H9 (cell line): ENCODE measurements around the gene TRIM52. TPM values are rescaled to one million over a fixed set of nuclear protein-coding genes. Genes with fewer than 3 reads are reported as not detected.

Experiments used
- DNase-seq: peaks from one replicate; pipeline ENCODE4 v3.0.0-alpha.2; 2017
- H2AFZ ChIP-seq: one replicate; pipeline ENCODE4 v1.6.1; 2013; ENCODE audit warnings: mild to moderate bottlenecking, low read length, control low read depth, moderate library complexity
- H2AK5ac ChIP-seq: 2 replicates; pipeline ENCODE4 v1.6.1; 2013; ENCODE audit warnings: low read length, control low read depth, mixed read lengths; ENCODE audit not compliant: insufficient read length
- H2BK120ac ChIP-seq: one replicate; pipeline ENCODE4 v1.6.1; 2013; ENCODE audit warnings: low read depth, mild to moderate bottlenecking, low read length, control low read depth, inconsistent platforms; ENCODE audit not compliant: poor library complexity, severe bottlenecking
- H2BK12ac ChIP-seq: 2 replicates; pipeline ENCODE4 v1.6.1; 2013; ENCODE audit warnings: low read length, control low read depth, mixed read lengths, low read depth; ENCODE audit not compliant: insufficient read length
- H2BK15ac ChIP-seq: 2 replicates; pipeline ENCODE4 v1.6.1; 2013; ENCODE audit warnings: low read depth, low read length, control low read depth
- H2BK20ac ChIP-seq: one replicate; pipeline ENCODE4 v1.6.1; 2013; ENCODE audit warnings: low read depth, mild to moderate bottlenecking, low read length, control low read depth, inconsistent platforms; ENCODE audit not compliant: poor library complexity, severe bottlenecking
- H2BK5ac ChIP-seq: 2 replicates; pipeline ENCODE4 v1.6.1; 2013; ENCODE audit warnings: low read length, control low read depth, mixed read lengths; ENCODE audit not compliant: insufficient read length
- H3K14ac ChIP-seq: 2 replicates; pipeline ENCODE4 v1.6.1; 2013; ENCODE audit warnings: low read length, control low read depth; ENCODE audit not compliant: insufficient read depth
- H3K18ac ChIP-seq: 2 replicates; pipeline ENCODE4 v1.6.1; 2013; ENCODE audit warnings: low read depth, mild to moderate bottlenecking, mixed read lengths, low read length, control low read depth; ENCODE audit not compliant: insufficient read length
- H3K23ac ChIP-seq: 2 replicates; pipeline ENCODE4 v1.6.1; 2013; ENCODE audit warnings: low read length, control low read depth, mixed read lengths, low read depth; ENCODE audit not compliant: insufficient read length
- H3K23me2 ChIP-seq: 2 replicates; pipeline ENCODE4 v1.6.1; 2013; ENCODE audit warnings: low read depth, mild to moderate bottlenecking, mixed read lengths, low read length, control low read depth; ENCODE audit not compliant: insufficient read length, poor library complexity, severe bottlenecking
- H3K27ac ChIP-seq: 2 replicates; pipeline ENCODE4 v1.5.1; 2013; ENCODE audit warnings: low read length, control low read depth, mixed read lengths, low read depth; ENCODE audit not compliant: insufficient read length
- H3K27me3 ChIP-seq: 2 replicates; pipeline ENCODE4 v1.6.1; 2013; ENCODE audit warnings: low read length, control low read depth, inconsistent platforms; ENCODE audit not compliant: insufficient read depth
- H3K4ac ChIP-seq: 2 replicates; pipeline ENCODE4 v1.6.1; 2013; ENCODE audit warnings: low read depth, mild to moderate bottlenecking, control low read depth, inconsistent platforms, low read length, moderate library complexity
- H3K4me1 ChIP-seq: 2 replicates; pipeline ENCODE4 v1.6.1; 2013; ENCODE audit warnings: low read length, control low read depth, inconsistent platforms; ENCODE audit not compliant: insufficient read depth
- H3K4me2 ChIP-seq: 2 replicates; pipeline ENCODE4 v1.6.1; 2013; ENCODE audit warnings: low read length, control low read depth, mixed read lengths; ENCODE audit not compliant: insufficient read length, insufficient read depth
- H3K56ac ChIP-seq: 2 replicates; pipeline ENCODE4 v1.6.1; 2013; ENCODE audit warnings: low read depth, mild to moderate bottlenecking, mixed read lengths, low read length, control low read depth; ENCODE audit not compliant: insufficient read length
- H3K79me1 ChIP-seq: 2 replicates; pipeline ENCODE4 v1.6.1; 2013; ENCODE audit warnings: low read depth, mild to moderate bottlenecking, moderate library complexity, low read length, control low read depth, inconsistent platforms; ENCODE audit not compliant: insufficient read depth, poor library complexity, severe bottlenecking
- H3K79me2 ChIP-seq: 2 replicates; pipeline ENCODE4 v1.6.1; 2013; ENCODE audit warnings: low read length, control low read depth, inconsistent platforms; ENCODE audit not compliant: insufficient read depth
- H3K9ac ChIP-seq: 2 replicates; pipeline ENCODE4 v1.6.1; 2013; ENCODE audit warnings: low read length, control low read depth, mixed read lengths; ENCODE audit not compliant: insufficient read length; ENCODE audit errors: extremely low read depth
- H3K9me3 ChIP-seq: one replicate; pipeline ENCODE4 v1.6.1; 2013; ENCODE audit warnings: low read depth, low read length, inconsistent platforms; ENCODE audit not compliant: control insufficient read depth
- H3T11ph ChIP-seq: one replicate; pipeline ENCODE4 v1.6.1; 2013; ENCODE audit warnings: mild to moderate bottlenecking, low read length, control low read depth, inconsistent platforms
- H4K20me1 ChIP-seq: one replicate; pipeline ENCODE4 v1.6.1; 2013; ENCODE audit not compliant: control insufficient read depth, insufficient read length, insufficient read depth
- H4K5ac ChIP-seq: 2 replicates; pipeline ENCODE4 v1.6.1; 2013; ENCODE audit warnings: low read depth, mild to moderate bottlenecking, mixed read lengths, low read length, control low read depth; ENCODE audit not compliant: insufficient read length
- H4K8ac ChIP-seq: replicated peaks from 2 replicates; pipeline ENCODE4 v1.6.1; 2013; ENCODE audit warnings: low read length, control low read depth, mixed read lengths, low read depth; ENCODE audit not compliant: insufficient read length
- H4K91ac ChIP-seq: 2 replicates; pipeline ENCODE4 v1.6.1; 2013; ENCODE audit warnings: low read depth, mild to moderate bottlenecking, moderate library complexity, mixed read lengths, low read length, control low read depth; ENCODE audit not compliant: insufficient read length
- H3K27ac Mint-ChIP-seq, 3 experiments: 2 replicates in 2 of 3; 3 replicates in 1 of 3; pipeline ENCODE4 v1.8.0; 2020 to 2021; ENCODE audit warnings: mixed read lengths in 3 of 3, mild to moderate bottlenecking in 1 of 3, moderate library complexity in 1 of 3
- H3K27me3 Mint-ChIP-seq: 2 replicates; pipeline ENCODE4 v1.8.0; 2021; ENCODE audit warnings: low read depth, mild to moderate bottlenecking, moderate library complexity, mixed read lengths
- H3K36me3 Mint-ChIP-seq, 3 experiments: 2 replicates in 2 of 3; 3 replicates in 1 of 3; pipeline ENCODE4 v1.8.0; 2020 to 2021; ENCODE audit warnings: low read depth in 3 of 3, mixed read lengths in 3 of 3; ENCODE audit not compliant: insufficient read depth in 1 of 3
- H3K4me1 Mint-ChIP-seq, 2 experiments: 2 replicates each; pipeline ENCODE4 v1.8.0; 2020; ENCODE audit warnings: mixed read lengths in 2 of 2
- H3K4me3 Mint-ChIP-seq, 2 experiments: 2 replicates in 1 of 2; 3 replicates in 1 of 2; pipeline ENCODE4 v1.8.0; 2020 to 2021; ENCODE audit warnings: mild to moderate bottlenecking in 2 of 2, mixed read lengths in 2 of 2, moderate library complexity in 1 of 2
- H3K9me3 Mint-ChIP-seq, 2 experiments: 2 replicates in 1 of 2; 3 replicates in 1 of 2; pipeline ENCODE4 v1.8.0; 2020; ENCODE audit warnings: mild to moderate bottlenecking in 2 of 2, mixed read lengths in 2 of 2, moderate library complexity in 1 of 2
- WGBS: extraction: QIAGEN DNeasy Blood & Tissue Kit; methylation state at CpG from one replicate; pipeline ENCODE4 v1.1.7; 2013; ENCODE audit warnings: missing lambda C conversion rate, low lambda C conversion rate, mixed read lengths; ENCODE audit not compliant: insufficient read length; ENCODE audit errors: extremely low coverage; 5-methylcytosine and 5-hydroxymethylcytosine counted together
- total RNA-seq: library from RNA; stranded (reverse); gene quantifications from 2 replicates; pipeline ENCODE4 v1.2.1, GENCODE V29; 2021
- TF ChIP-seq, protein P1 (sequence below): fragments of 200-600 bp; sonication (generic); conservative IDR thresholded peaks from 3 replicates; pipeline ENCODE4 v1.8.0; 2021; ENCODE audit warnings: antibody characterized with exemption, mild to moderate bottlenecking

Gene TRIM52
- total RNA-seq, 1 experiment from 2014 or later = 5.1 TPM

DNA sequence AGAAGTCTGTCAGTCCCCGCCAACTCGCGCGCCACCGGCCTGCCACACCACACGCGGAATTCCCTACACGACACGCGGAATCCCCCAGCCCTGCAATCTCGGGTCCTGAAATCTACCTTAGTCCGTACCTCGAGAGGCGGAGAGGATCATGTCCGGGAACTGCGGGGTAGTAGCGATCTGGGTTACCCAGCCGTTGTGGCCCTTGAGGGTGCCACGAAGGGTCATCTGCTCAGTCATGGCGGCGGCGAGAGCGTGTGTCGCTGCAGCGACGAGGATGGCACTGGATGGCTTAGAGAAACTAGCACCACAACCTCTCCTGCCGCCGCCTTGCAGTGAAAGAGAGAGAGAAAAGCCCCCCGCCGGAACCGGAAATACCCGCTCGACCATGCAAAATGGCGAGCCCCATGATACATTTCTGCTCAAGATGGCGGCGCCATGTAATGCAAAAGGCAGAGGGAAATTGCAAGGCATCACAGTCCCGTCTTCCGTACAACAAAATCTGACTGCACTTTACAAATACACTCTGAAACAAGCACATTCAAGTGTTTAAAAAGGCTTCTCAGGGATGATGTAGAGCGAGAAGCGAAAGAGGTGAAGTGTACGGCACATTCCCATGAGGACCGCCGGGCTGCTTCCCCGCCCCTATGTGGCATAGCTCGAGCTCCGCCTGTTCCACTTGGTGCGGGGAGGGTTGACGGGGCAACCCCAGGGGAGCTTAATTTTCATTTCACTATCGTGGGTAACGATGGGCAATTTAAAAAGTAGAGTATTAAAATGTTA lies 17.2 kb downstream of the TRIM52 start, which contains the start of gene RACK1:
RACK1 (minus strand) TSS at position 343 of the 780 bp plus-strand sequence; CDS start at position 237, 106 bp downstream.
- peak within 1 kb of the TSS; percentile 99 for H4K8ac ChIP-seq
- H3K23me2 ChIP-seq = peaks cover 23% of the 10 kb centered on the region
- peaks cover 32 to 50% of the 10 kb centered on the region in 2 experiments for H3K4me1 Mint-ChIP-seq
- H3K9ac ChIP-seq = peak within 1 kb of the TSS; percentile 99
- peak within 1 kb of the TSS; percentile 99 for H3K18ac ChIP-seq
- no peak within 1 kb of the TSS for H2BK120ac ChIP-seq
- no peaks in the 10 kb centered on the region for H3K4me1 ChIP-seq
- H3K23ac ChIP-seq = peak within 1 kb of the TSS; percentile 79
- peak within 1 kb of the TSS; percentile 98 for H2AFZ ChIP-seq
- H3K79me1 ChIP-seq = peaks cover 14% of the 10 kb centered on the region
- peak within 1 kb of the TSS; percentile 95 for H3K4me2 ChIP-seq
- peak within 1 kb of the TSS; percentile 99 for H3K27ac ChIP-seq
- H2BK20ac ChIP-seq = no peak within 1 kb of the TSS
- peaks cover 58 to 61% (median 58%) of the 10 kb centered on the region in 3 experiments for H3K36me3 Mint-ChIP-seq
- peak within 1 kb of the TSS; percentile 98 to 100 (median 100) for H3K27ac Mint-ChIP-seq
- no peaks in the 10 kb centered on the region for H3K9me3 ChIP-seq
- H2BK5ac ChIP-seq = peak within 1 kb of the TSS; percentile 99
- H3K4ac ChIP-seq = peak within 1 kb of the TSS; percentile 15; the same call in 1 of the 2 replicates
- H2BK15ac ChIP-seq = no peak within 1 kb of the TSS
- peaks cover 3 to 4% of the 10 kb centered on the region in 2 experiments; a peak in 3 of 5 replicates for H3K9me3 Mint-ChIP-seq
- H2BK12ac ChIP-seq = no peak within 1 kb of the TSS
- H3K79me2 ChIP-seq = peaks cover 37% of the 10 kb centered on the region
- H3K27me3 ChIP-seq = no peaks in the 10 kb centered on the region
- peaks cover 2% of the 10 kb centered on the region for H3K27me3 Mint-ChIP-seq
- no peaks in the 10 kb centered on the region for H4K20me1 ChIP-seq
- peak; percentile 88 for DNase-seq
- peak within 1 kb of the TSS; percentile 99 to 100 for H3K4me3 Mint-ChIP-seq
- TF ChIP-seq, protein P1, sequence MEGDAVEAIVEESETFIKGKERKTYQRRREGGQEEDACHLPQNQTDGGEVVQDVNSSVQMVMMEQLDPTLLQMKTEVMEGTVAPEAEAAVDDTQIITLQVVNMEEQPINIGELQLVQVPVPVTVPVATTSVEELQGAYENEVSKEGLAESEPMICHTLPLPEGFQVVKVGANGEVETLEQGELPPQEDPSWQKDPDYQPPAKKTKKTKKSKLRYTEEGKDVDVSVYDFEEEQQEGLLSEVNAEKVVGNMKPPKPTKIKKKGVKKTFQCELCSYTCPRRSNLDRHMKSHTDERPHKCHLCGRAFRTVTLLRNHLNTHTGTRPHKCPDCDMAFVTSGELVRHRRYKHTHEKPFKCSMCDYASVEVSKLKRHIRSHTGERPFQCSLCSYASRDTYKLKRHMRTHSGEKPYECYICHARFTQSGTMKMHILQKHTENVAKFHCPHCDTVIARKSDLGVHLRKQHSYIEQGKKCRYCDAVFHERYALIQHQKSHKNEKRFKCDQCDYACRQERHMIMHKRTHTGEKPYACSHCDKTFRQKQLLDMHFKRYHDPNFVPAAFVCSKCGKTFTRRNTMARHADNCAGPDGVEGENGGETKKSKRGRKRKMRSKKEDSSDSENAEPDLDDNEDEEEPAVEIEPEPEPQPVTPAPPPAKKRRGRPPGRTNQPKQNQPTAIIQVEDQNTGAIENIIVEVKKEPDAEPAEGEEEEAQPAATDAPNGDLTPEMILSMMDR = no peak
- H4K91ac ChIP-seq = peak within 1 kb of the TSS; percentile 58
- H2AK5ac ChIP-seq = peak within 1 kb of the TSS; percentile 38
- no CpG with 5 or more reads among the region's 50 CpGs for WGBS
- peak within 1 kb of the TSS; percentile 99 for H3K56ac ChIP-seq
- peak within 1 kb of the TSS; percentile 98 for H4K5ac ChIP-seq
- H3T11ph ChIP-seq = no peak within 1 kb of the TSS
- H3K14ac ChIP-seq = peak within 1 kb of the TSS; percentile 99
